Measurements from ENCODE around the gene EID3. TPM values are rescaled to one million over a fixed set of nuclear protein-coding genes. Genes with fewer than 3 reads are reported as not detected.

EID3 gene
- polyA plus RNA-seq, 2 of the 4 experiments (the other 2 are of a cell fraction), result 6.8 to 12.2 TPM

GRCh38 chr12:104336115-104336514 lies 32.6 kb downstream of the EID3 start:
- POLR2A ChIA-PET, result no interaction called here
- DNase-seq (ENCODE audit: low read depth in 1 of 2, low spot score in 1 of 2) (no peak), FAIRE-seq (no peak), ATAC-seq (no peak)
- no peaks in the 10 kb centered on the region for H3K9me3 ChIP-seq
- H3K4me1 ChIP-seq, result peaks cover 100% of the 10 kb centered on the region
- CTCF ChIA-PET, result no interaction called here
- no peak overlapping the region for H3K4me3 ChIP-seq
- no peak for TF ChIP-seq HOXB5 (CRISPR knock-in tag; IDR thresholded peaks at IDR 0.05)
- TF ChIP-seq HMGXB4 (CRISPR knock-in tag; IDR thresholded peaks at IDR 0.05; ENCODE audit: borderline replicate concordance), result no peak
- TF ChIP-seq TFCP2L1 (CRISPR knock-in tag; IDR thresholded peaks at IDR 0.05), result peak; percentile 57; the same call in 1 of the 2 replicates
- TF ChIP-seq RFX5 (IDR thresholded peaks at IDR 0.05), result no peak
- no peak for TF ChIP-seq SMC3 (IDR thresholded peaks at IDR 0.05)
- TF ChIP-seq JUN (IDR thresholded peaks at IDR 0.05), result 0 out of 5 replicates have a peak, but pooled peaks of 1 of the 2 experiments have one; percentile 46
- 0 out of 2 replicates have a peak, but pooled peaks have one; percentile 28 for TF ChIP-seq EHF (CRISPR knock-in tag; IDR thresholded peaks at IDR 0.05)
- WGBS (ENCODE audit: missing lambda C conversion rate), result 83% methylated on average over 2 of the region's 2 CpGs
- H3K27ac ChIP-seq, result no peak overlapping the region
- H3K4me2 ChIP-seq, result no peak overlapping the region

GRCh38 chr12:104337030-104337558 lies 33.6 kb downstream of the EID3 start:
- DNase-seq (ENCODE audit: low read depth in 1 of 2, low spot score in 1 of 2) (no peak), FAIRE-seq (no peak), ATAC-seq (peak in 1 of 2 experiments; percentile 4; a peak in 2 of 6 replicates)
- no peak overlapping the region for H3K4me2 ChIP-seq
- no peak overlapping the region for H3K4me3 ChIP-seq
- H3K4me1 ChIP-seq, result peaks cover 100% of the 10 kb centered on the region
- 0 out of 6 replicates have a peak overlapping the region, but pooled peaks of 1 of the 2 experiments have one; percentile 9 for H3K27ac ChIP-seq
- CTCF ChIA-PET, result interaction anchor here (0.7 to 1.6 kb wide), 3 partner anchors 74 to 159 kb away, joined by 3 to 7 read pairs (median 3); partner anchors contain the start of gene TXNRD1
- 0 out of 2 replicates have a peak, but pooled peaks have one; percentile 24 for TF ChIP-seq TP53 (CRISPR knock-in tag; IDR thresholded peaks at IDR 0.05)
- 0 out of 2 replicates have a peak, but pooled peaks have one; percentile 18 for TF ChIP-seq TFCP2L1 (CRISPR knock-in tag; IDR thresholded peaks at IDR 0.05)
- peak; percentile 39; the same call in 1 of the 2 replicates for TF ChIP-seq FOSB (CRISPR knock-in tag; IDR thresholded peaks at IDR 0.05)
- TF ChIP-seq CHD2 (IDR thresholded peaks at IDR 0.05; ENCODE audit: low read length, partially characterized antibody), result no peak
- peak; percentile 96 for TF ChIP-seq POLR2AphosphoS2 (conservative IDR thresholded peaks at IDR 0.05; ENCODE audit: low read length)
- TF ChIP-seq HOXB5 (CRISPR knock-in tag; IDR thresholded peaks at IDR 0.05), result no peak
- TF ChIP-seq E2F6 (IDR thresholded peaks at IDR 0.05; ENCODE audit: borderline replicate concordance, low read depth), result no peak
- TF ChIP-seq RCOR1 (IDR thresholded peaks at IDR 0.05; ENCODE audit: low read depth, low read length), result no peak
- TF ChIP-seq JUN (IDR thresholded peaks at IDR 0.05), result peak in 1 of 2 experiments; percentile 12; a peak in 1 of 5 replicates
- TF ChIP-seq HES2 (IDR thresholded peaks at IDR 0.05), result no peak
- no peak for TF ChIP-seq KDM5A (IDR thresholded peaks at IDR 0.05)
- 79% methylated on average over 7 of the region's 7 CpGs for WGBS (ENCODE audit: missing lambda C conversion rate)
- no peaks in the 10 kb centered on the region for H3K9me3 ChIP-seq
- POLR2A ChIA-PET, result no interaction called here

- peak overlapping the region; percentile 27 for H3K4me2 ChIP-seq
- H3K27ac ChIP-seq, result no peak overlapping the region
- H3K4me1 ChIP-seq, result peaks cover 100% of the 10 kb centered on the region
- WGBS (ENCODE audit: missing lambda C conversion rate), result 79% methylated on average over 3 of the region's 3 CpGs
- CTCF ChIA-PET, result interaction anchor here (0.7 to 1.7 kb wide), 7 partner anchors 15 to 124 kb away, joined by 3 to 6 read pairs (median 3); partner anchors contain the start of gene TXNRD1
- peak; percentile 0 to 4; a peak in 3 of 6 replicates for ATAC-seq
- H3K4me3 ChIP-seq, result no peak overlapping the region
- peak in 1 of 2 experiments; percentile 57 for DNase-seq (ENCODE audit: low read depth in 1 of 2, low spot score in 1 of 2)
- peak; percentile 96 for TF ChIP-seq TFCP2L1 (CRISPR knock-in tag; IDR thresholded peaks at IDR 0.05)
- peak; percentile 53; the same call in 1 of the 2 replicates for TF ChIP-seq HMGXB4 (CRISPR knock-in tag; IDR thresholded peaks at IDR 0.05; ENCODE audit: borderline replicate concordance)
- peak; percentile 87 for TF ChIP-seq HOXA7 (CRISPR knock-in tag; IDR thresholded peaks at IDR 0.05)
- peak; percentile 66; the same call in 1 of the 2 replicates for TF ChIP-seq HEYL (CRISPR knock-in tag; IDR thresholded peaks at IDR 0.05)
- peak; percentile 98 for TF ChIP-seq TP53 (CRISPR knock-in tag; IDR thresholded peaks at IDR 0.05)
- TF ChIP-seq RARB (CRISPR knock-in tag; IDR thresholded peaks at IDR 0.05), result peak; percentile 72
- TF ChIP-seq ATOH8 (CRISPR knock-in tag; IDR thresholded peaks at IDR 0.05; ENCODE audit: low read depth), result peak; percentile 21; the same call in 1 of the 2 replicates
- no peak for TF ChIP-seq FOXS1 (CRISPR knock-in tag; IDR thresholded peaks at IDR 0.05)
- TF ChIP-seq PHF8 (IDR thresholded peaks at IDR 0.05; ENCODE audit: borderline replicate concordance, low read depth), result no peak
- peak; percentile 89 for TF ChIP-seq FOSB (CRISPR knock-in tag; IDR thresholded peaks at IDR 0.05)
- TF ChIP-seq RNF2 (IDR thresholded peaks at IDR 0.05; ENCODE audit: borderline replicate concordance, low read depth), result no peak
- TF ChIP-seq POLR2AphosphoS2 (conservative IDR thresholded peaks at IDR 0.05; ENCODE audit: low read length), result peak; percentile 95; the same call in 1 of the 2 replicates
- no peak for TF ChIP-seq FOSL2 (IDR thresholded peaks at IDR 0.05)
- TF ChIP-seq FOSL2 (CRISPR knock-in tag; IDR thresholded peaks at IDR 0.05), result peak; percentile 7; the same call in 1 of the 2 replicates
- H3K9me3 ChIP-seq, result no peaks in the 10 kb centered on the region
- POLR2A ChIA-PET, result no interaction called here
- FAIRE-seq, result no peak
These were observed 36.1 kb downstream of the EID3 start for GRCh38 chr12:104339663-104340062.
